Activated naive CD4-positive, alpha-beta T cell treated with anti-CD3 and anti-CD28 coated beads for 36 hours (primary cell): ENCODE data around the gene CCL14. TPM values are rescaled to one million over a fixed set of nuclear protein-coding genes. Genes with fewer than 3 reads are reported as not detected.
"Not testable (repeated sequence)": the region's sequence is repeated elsewhere in the genome, so short reads cannot be mapped to it uniquely, and the experiment has no call there.

Experiments used
- CTCF ChIA-PET: fragments of 350-600 bp; sonication (Branson Sonifier 250); formaldehyde crosslinking; loops from one replicate; lab custom pipeline; 2021; ENCODE audit warnings: antibody characterized with exemption; lab: Charles Lee
- DNase-seq: peaks from one replicate; pipeline ENCODE4 v3.0.0-alpha.2; 2020
- H3K27ac Mint-ChIP-seq: one replicate; pipeline ENCODE4 v1.8.0; 2021; ENCODE audit warnings: mild to moderate bottlenecking, mixed read lengths
- H3K27me3 Mint-ChIP-seq: one replicate; pipeline ENCODE4 v1.8.0; 2021; ENCODE audit warnings: low read depth, mixed read lengths
- H3K36me3 Mint-ChIP-seq: one replicate; pipeline ENCODE4 v1.8.0; 2021; ENCODE audit warnings: low read depth, mixed read lengths
- H3K4me1 Mint-ChIP-seq: one replicate; pipeline ENCODE4 v1.8.0; 2021; ENCODE audit warnings: low read depth, mixed read lengths
- H3K4me3 Mint-ChIP-seq: one replicate; pipeline ENCODE4 v1.8.0; 2021; ENCODE audit warnings: mild to moderate bottlenecking, moderate library complexity, mixed read lengths
- H3K9me3 Mint-ChIP-seq: one replicate; pipeline ENCODE4 v1.8.0; 2021; ENCODE audit warnings: mixed read lengths
- intact Hi-C: fragments of 100-400 bp; cut with micrococcal nuclease; formaldehyde crosslinking; loops from one replicate; pipeline ENCODE4 v1.15.1; 2023
- total RNA-seq, 2 experiments: library from RNA; stranded (reverse); gene quantifications; one replicate each; pipeline ENCODE4 v1.2.3, GENCODE V29; 2021

The CCL14 gene
- total RNA-seq, 2 experiments from 2014 or later = not detected

DNA sequence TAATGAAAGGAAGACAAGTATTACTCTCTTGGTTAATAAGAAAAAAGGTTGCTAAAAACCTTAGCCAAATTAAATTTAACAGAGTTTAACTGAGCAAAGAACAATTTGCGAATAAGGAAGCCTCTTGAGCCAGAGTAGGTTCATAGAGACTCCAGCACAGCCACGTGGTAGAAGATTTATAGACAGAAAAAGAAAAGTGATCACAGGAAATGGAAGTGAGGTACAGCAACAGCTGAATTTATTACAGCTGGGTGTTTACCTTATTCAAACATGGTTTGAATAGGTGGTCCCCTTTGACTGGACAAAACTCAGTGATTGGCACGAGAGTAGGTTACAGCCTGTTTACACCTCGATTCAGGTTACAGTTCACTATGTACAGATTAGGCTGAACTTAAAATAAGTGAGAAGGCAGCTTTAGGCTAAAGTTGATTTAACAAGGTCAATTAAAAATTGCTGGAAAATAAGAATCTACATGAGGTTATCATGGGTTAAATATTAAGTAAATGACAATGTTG lies 18.1 kb upstream of the CCL14 start:
- CTCF ChIA-PET = interaction anchor here (0.5 to 1.3 kb wide), 6 partner anchors 31 to 241 kb away, joined by 3 to 6 read pairs (median 3); no protein-coding TSS in a partner anchor
- peaks cover 8% of the 10 kb centered on the region for H3K27me3 Mint-ChIP-seq
- intact Hi-C loops = no loop called here
- no peaks in the 10 kb centered on the region for H3K36me3 Mint-ChIP-seq
- DNase-seq = no peak
- peaks cover 3% of the 10 kb centered on the region for H3K9me3 Mint-ChIP-seq
- H3K27ac Mint-ChIP-seq = no peak overlapping the region
- peaks cover 3% of the 10 kb centered on the region for H3K4me1 Mint-ChIP-seq
- H3K4me3 Mint-ChIP-seq = no peak overlapping the region

GRCh38 chr17:36002631-36003030 lies 16.1 kb upstream of the CCL14 start:
- CTCF ChIA-PET = no interaction called here

GRCh38 chr17:36001862-36002603 lies 15.5 kb upstream of the CCL14 start:
- H3K27me3 Mint-ChIP-seq = peaks cover 12% of the 10 kb centered on the region
- no peaks in the 10 kb centered on the region for H3K36me3 Mint-ChIP-seq
- no peak overlapping the region for H3K4me3 Mint-ChIP-seq
- intact Hi-C loops = no loop called here
- H3K9me3 Mint-ChIP-seq = no peaks in the 10 kb centered on the region
- DNase-seq = no peak
- H3K27ac Mint-ChIP-seq = no peak overlapping the region
- H3K4me1 Mint-ChIP-seq = peaks cover 3% of the 10 kb centered on the region
- CTCF ChIA-PET = no interaction called here

More at GRCh38 chr17:36002631-36003030, 16.1 kb upstream of the CCL14 start:
- H3K27me3 Mint-ChIP-seq = peaks cover 12% of the 10 kb centered on the region
- H3K9me3 Mint-ChIP-seq = no peaks in the 10 kb centered on the region
- no peak for DNase-seq
- H3K4me3 Mint-ChIP-seq = no peak overlapping the region
- peaks cover 3% of the 10 kb centered on the region for H3K4me1 Mint-ChIP-seq
- intact Hi-C loops = no loop called here
- no peaks in the 10 kb centered on the region for H3K36me3 Mint-ChIP-seq
- H3K27ac Mint-ChIP-seq = no peak overlapping the region

- Mint-ChIP-seq H3K27me3 (peaks cover 15% of the 10 kb centered on the region), H3K27ac (no peak within 1 kb of the TSS), H3K4me1 (peaks cover 3% of the 10 kb centered on the region), H3K36me3 (no peaks in the 10 kb centered on the region), H3K9me3 (no peaks in the 10 kb centered on the region), H3K4me3 (no peak within 1 kb of the TSS)
- CTCF ChIA-PET = no interaction called here
- no peak for DNase-seq
- intact Hi-C loops = no loop called here
These were observed 14.7 kb upstream of the CCL14 start, which contains the start of gene CCL15 for GRCh38 chr17:36001110-36001771. CCL15 (minus strand) TSS chr17:36001553; CDS start chr17:36001492, 61 bp downstream.

DNA sequence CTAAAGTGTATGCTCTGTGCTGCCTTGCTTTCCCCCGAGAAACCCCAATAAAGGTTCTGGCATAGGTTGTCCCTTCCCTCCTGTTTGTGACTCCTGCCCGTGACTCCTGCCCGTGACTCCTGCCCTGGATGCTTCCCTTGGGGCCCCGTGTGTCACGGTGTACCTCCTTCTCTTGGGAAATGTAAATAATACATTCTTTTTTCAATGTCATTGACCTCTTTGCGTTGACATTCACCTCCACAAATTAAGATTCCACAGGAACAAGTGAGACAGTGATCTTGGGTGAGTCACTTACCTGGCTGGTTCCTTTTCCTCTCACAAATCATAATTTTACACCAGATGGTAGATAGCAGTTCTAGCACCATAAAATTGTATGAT lies 14.2 kb upstream of the CCL14 start:
- Mint-ChIP-seq H3K27ac (no peak overlapping the region), H3K36me3 (no peaks in the 10 kb centered on the region), H3K27me3 (peaks cover 15% of the 10 kb centered on the region), H3K4me3 (no peak overlapping the region), H3K4me1 (peaks cover 3% of the 10 kb centered on the region), H3K9me3 (no peaks in the 10 kb centered on the region)
- intact Hi-C loops = no loop called here
- CTCF ChIA-PET = no interaction called here
- DNase-seq = no peak

GRCh38 chr17:35998756-35999155 lies 12.2 kb upstream of the CCL14 start:
- intact Hi-C loops = no loop called here
- DNase-seq = no peak
- H3K27me3 Mint-ChIP-seq = peaks cover 18% of the 10 kb centered on the region
- CTCF ChIA-PET = no interaction called here
- H3K9me3 Mint-ChIP-seq = no peaks in the 10 kb centered on the region
- no peak overlapping the region for H3K27ac Mint-ChIP-seq
- H3K36me3 Mint-ChIP-seq = no peaks in the 10 kb centered on the region
- no peaks in the 10 kb centered on the region for H3K4me1 Mint-ChIP-seq
- no peak overlapping the region for H3K4me3 Mint-ChIP-seq

DNA sequence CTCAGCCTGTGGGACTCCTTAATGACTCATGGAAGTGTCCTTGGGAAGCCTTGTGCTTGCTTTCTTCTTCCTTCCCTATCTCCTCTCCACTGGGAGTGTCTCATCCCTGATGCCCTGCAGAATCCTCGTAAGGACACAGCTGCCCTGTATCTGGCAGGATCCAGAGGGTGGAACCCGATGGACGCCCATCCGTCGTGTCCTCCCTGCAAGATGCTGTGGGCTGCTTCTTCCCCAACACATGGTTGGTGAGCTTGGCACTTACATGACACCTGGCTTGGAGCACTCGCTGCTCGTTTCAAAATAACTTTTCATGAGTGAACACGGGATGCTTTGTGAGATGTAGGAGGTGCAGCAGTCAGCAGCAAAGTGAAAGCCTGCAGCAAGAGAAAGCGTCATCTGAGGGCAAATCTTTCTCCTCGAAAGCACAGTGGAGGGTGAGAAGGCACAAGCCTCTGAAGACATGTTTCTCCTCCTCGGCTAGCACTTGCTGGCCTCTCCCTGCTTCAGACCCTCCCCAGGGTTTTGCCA lies 11.6 kb upstream of the CCL14 start:
- Mint-ChIP-seq H3K36me3 (no peaks in the 10 kb centered on the region), H3K27ac (no peak overlapping the region), H3K4me3 (no peak overlapping the region), H3K9me3 (no peaks in the 10 kb centered on the region), H3K27me3 (peaks cover 13% of the 10 kb centered on the region), H3K4me1 (no peaks in the 10 kb centered on the region)
- DNase-seq = no peak
- intact Hi-C loops = no loop called here
- CTCF ChIA-PET = interaction anchor here (1.3 kb wide), 1 partner anchor 151 kb away, joined by 3 read pairs; no protein-coding TSS in a partner anchor

GRCh38 chr17:35995346-35995745 lies 8.8 kb upstream of the CCL14 start:
- H3K36me3 Mint-ChIP-seq, H3K27ac Mint-ChIP-seq, DNase-seq, H3K9me3 Mint-ChIP-seq, H3K4me3 Mint-ChIP-seq, H3K4me1 Mint-ChIP-seq, intact Hi-C loops: not testable (repeated sequence)
- H3K27me3 Mint-ChIP-seq = peaks cover 19% of the 10 kb centered on the region
- CTCF ChIA-PET = interaction anchor here (1.7 kb wide), 1 partner anchor 19 kb away, joined by 5 read pairs; no protein-coding TSS in a partner anchor

- CTCF ChIA-PET = no interaction called here
- peaks cover 5% of the 10 kb centered on the region for H3K9me3 Mint-ChIP-seq
- no peak for DNase-seq
- no peak overlapping the region for H3K27ac Mint-ChIP-seq
- no peaks in the 10 kb centered on the region for H3K4me1 Mint-ChIP-seq
- H3K4me3 Mint-ChIP-seq = no peak overlapping the region
- H3K36me3 Mint-ChIP-seq = no peaks in the 10 kb centered on the region
- intact Hi-C loops = no loop called here
- H3K27me3 Mint-ChIP-seq = peaks cover 12% of the 10 kb centered on the region
These were observed 4.5 kb upstream of the CCL14 start for GRCh38 chr17:35991075-35991474.

DNA sequence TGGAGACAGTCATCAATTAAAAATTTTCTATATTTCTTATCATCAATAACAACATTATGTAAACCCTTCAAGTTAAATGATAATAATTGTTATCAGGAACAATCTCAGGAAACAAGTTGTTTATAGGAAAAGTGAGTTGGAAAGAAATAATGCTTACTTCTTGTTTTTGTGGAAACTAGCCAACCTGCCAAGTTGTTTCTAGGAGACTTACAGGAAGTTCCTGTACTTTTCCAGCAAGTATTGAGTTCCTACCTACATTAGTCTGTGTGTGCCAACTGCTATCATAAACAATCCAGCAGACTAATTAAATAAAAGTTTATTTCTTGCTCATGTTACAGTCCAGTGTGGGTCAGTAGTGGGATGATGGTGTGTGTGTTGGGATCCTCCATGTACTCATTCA lies 1.6 kb upstream of the CCL14 start:
- no peak for DNase-seq
- Mint-ChIP-seq H3K4me3 (no peak overlapping the region), H3K27ac (no peak overlapping the region), H3K4me1 (no peaks in the 10 kb centered on the region), H3K9me3 (peaks cover 5% of the 10 kb centered on the region), H3K27me3 (peaks cover 9% of the 10 kb centered on the region), H3K36me3 (no peaks in the 10 kb centered on the region)
- CTCF ChIA-PET = interaction anchor here (1.8 kb wide), 1 partner anchor 12 kb away, joined by 5 read pairs; no protein-coding TSS in a partner anchor
- intact Hi-C loops = no loop called here

- Mint-ChIP-seq H3K27me3 (no peaks in the 10 kb centered on the region), H3K9me3 (peaks cover under 1% of the 10 kb centered on the region), H3K4me1 (no peaks in the 10 kb centered on the region), H3K27ac (no peak overlapping the region), H3K4me3 (no peak overlapping the region), H3K36me3 (no peaks in the 10 kb centered on the region)
- DNase-seq = no peak
- CTCF ChIA-PET = interaction anchor here (0.7 to 1.2 kb wide), 2 partner anchors 8 to 108 kb away, joined by 3 to 4 read pairs; no protein-coding TSS in a partner anchor
- intact Hi-C loops = no loop called here
These were observed 2.4 kb downstream of the CCL14 start for GRCh38 chr17:35984140-35984539.

- H3K36me3 Mint-ChIP-seq = no peaks in the 10 kb centered on the region
- H3K9me3 Mint-ChIP-seq = no peaks in the 10 kb centered on the region
- DNase-seq = no peak
- peaks cover 3% of the 10 kb centered on the region for H3K27me3 Mint-ChIP-seq
- intact Hi-C loops = no loop called here
- no peak overlapping the region for H3K27ac Mint-ChIP-seq
- H3K4me1 Mint-ChIP-seq = no peaks in the 10 kb centered on the region
- CTCF ChIA-PET = interaction anchor here (0.6 to 2.4 kb wide), 7 partner anchors 13 to 167 kb away, joined by 3 to 19 read pairs (median 4); no protein-coding TSS in a partner anchor
- no peak overlapping the region for H3K4me3 Mint-ChIP-seq
These were observed 3.9 kb downstream of the CCL14 start for GRCh38 chr17:35982409-35983191.
